PC-9 (cell line): ENCODE results near the gene BABAM1.
A peak's percentile ranks its signal among the peaks of the same experiment; 100 is the strongest.

Experiments
- CTCF ChIP-seq: fragments of 200-600 bp; sonication (generic); conservative IDR thresholded peaks from 2 replicates; pipeline ENCODE4 v1.6.1; 2017; ENCODE audit warnings: mixed run types, antibody characterized with exemption, mild to moderate bottlenecking, moderate library complexity
- EZH2 ChIP-seq: fragments of 200-600 bp; sonication (generic); IDR thresholded peaks from 2 replicates; pipeline ENCODE4 v1.8.0; 2017; ENCODE audit warnings: antibody characterized with exemption, low read depth

- peak; percentile 78 for TF ChIP-seq CTCF
- no peak for TF ChIP-seq EZH2
Observed at GRCh38 chr19:17305517-17306284, 38.5 kb downstream of the BABAM1 start, which contains the start of gene MRPL34.
